ENCODE measurements around the gene CDHR5. TPM values are rescaled to one million over a fixed set of nuclear protein-coding genes. Genes with fewer than 3 reads are reported as not detected.

The CDHR5 gene
- total and polyA plus RNA-seq, 9 of the 15 experiments (the other 6 are each of a cell fraction or from before 2014, with no cell fraction given), result 0.16 TPM; not detected in 8

DNA sequence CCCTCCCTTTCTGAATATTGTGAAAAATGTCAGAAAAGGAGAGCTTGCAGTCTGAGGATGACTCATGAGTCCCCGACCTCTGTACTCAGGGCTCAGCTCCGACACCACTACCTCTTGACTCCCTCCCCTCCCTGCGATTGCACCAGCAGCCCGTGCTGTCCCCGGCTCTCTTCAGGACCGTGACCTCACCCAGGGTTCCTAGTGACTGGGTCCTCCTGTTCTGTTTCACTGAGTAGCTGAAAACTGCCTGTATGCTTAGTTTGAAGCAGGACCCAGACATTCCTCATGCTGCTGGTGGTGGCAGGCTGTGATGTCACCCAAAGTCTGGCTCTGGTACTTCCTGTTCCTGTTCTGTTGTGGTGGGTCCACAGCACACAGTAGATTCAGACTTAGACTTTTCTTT, 36.8 kb downstream of the CDHR5 start (continued):
- TF ChIP-seq, protein P1, sequence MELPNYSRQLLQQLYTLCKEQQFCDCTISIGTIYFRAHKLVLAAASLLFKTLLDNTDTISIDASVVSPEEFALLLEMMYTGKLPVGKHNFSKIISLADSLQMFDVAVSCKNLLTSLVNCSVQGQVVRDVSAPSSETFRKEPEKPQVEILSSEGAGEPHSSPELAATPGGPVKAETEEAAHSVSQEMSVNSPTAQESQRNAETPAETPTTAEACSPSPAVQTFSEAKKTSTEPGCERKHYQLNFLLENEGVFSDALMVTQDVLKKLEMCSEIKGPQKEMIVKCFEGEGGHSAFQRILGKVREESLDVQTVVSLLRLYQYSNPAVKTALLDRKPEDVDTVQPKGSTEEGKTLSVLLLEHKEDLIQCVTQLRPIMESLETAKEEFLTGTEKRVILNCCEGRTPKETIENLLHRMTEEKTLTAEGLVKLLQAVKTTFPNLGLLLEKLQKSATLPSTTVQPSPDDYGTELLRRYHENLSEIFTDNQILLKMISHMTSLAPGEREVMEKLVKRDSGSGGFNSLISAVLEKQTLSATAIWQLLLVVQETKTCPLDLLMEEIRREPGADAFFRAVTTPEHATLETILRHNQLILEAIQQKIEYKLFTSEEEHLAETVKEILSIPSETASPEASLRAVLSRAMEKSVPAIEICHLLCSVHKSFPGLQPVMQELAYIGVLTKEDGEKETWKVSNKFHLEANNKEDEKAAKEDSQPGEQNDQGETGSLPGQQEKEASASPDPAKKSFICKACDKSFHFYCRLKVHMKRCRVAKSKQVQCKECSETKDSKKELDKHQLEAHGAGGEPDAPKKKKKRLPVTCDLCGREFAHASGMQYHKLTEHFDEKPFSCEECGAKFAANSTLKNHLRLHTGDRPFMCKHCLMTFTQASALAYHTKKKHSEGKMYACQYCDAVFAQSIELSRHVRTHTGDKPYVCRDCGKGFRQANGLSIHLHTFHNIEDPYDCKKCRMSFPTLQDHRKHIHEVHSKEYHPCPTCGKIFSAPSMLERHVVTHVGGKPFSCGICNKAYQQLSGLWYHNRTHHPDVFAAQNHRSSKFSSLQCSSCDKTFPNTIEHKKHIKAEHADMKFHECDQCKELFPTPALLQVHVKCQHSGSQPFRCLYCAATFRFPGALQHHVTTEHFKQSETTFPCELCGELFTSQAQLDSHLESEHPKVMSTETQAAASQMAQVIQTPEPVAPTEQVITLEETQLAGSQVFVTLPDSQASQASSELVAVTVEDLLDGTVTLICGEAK (IDR thresholded peaks at IDR 0.05), result peak; percentile 54
- TF ChIP-seq, protein P1 (CRISPR knock-in tag; IDR thresholded peaks at IDR 0.05), result no peak
- TF ChIP-seq, protein P2, sequence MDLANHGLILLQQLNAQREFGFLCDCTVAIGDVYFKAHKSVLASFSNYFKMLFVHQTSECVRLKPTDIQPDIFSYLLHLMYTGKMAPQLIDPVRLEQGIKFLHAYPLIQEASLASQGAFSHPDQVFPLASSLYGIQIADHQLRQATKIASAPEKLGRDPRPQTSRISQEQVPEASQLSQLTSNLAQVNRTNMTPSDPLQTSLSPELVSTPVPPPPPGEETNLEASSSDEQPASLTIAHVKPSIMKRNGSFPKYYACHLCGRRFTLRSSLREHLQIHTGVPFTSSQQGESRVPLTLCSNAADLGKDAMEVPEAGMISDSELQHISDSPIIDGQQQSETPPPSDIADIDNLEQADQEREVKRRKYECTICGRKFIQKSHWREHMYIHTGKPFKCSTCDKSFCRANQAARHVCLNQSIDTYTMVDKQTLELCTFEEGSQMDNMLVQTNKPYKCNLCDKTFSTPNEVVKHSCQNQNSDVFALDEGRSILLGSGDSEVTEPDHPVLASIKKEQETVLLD (IDR thresholded peaks at IDR 0.05), result no peak
- no peak for TF ChIP-seq RB1 (IDR thresholded peaks at IDR 0.05; ENCODE audit: low read depth)
- peak; percentile 53; the same call in 1 of the 2 replicates for TF ChIP-seq SMARCA4 (IDR thresholded peaks at IDR 0.05)
- TF ChIP-seq MEIS2 (IDR thresholded peaks at IDR 0.05; ENCODE audit: partially characterized antibody), result peak; percentile 12
- TF ChIP-seq, protein P3, sequence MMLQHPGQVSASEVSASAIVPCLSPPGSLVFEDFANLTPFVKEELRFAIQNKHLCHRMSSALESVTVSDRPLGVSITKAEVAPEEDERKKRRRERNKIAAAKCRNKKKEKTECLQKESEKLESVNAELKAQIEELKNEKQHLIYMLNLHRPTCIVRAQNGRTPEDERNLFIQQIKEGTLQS (IDR thresholded peaks at IDR 0.05), result peak; percentile 95
- TF ChIP-seq, protein P3 (CRISPR knock-in tag; conservative IDR thresholded peaks at IDR 0.05), result no peak
- no peak for TF ChIP-seq WHSC1 (IDR thresholded peaks at IDR 0.05; ENCODE audit: low read length)
- no peak for TF ChIP-seq ILF3 (IDR thresholded peaks at IDR 0.05; ENCODE audit: borderline replicate concordance)
- peak; percentile 73; the same call in 1 of the 2 replicates for TF ChIP-seq JUN (IDR thresholded peaks at IDR 0.05; ENCODE audit: borderline replicate concordance, low read depth, low read length)
- TF ChIP-seq JUN (CRISPR knock-in tag; IDR thresholded peaks at IDR 0.05; ENCODE audit: borderline replicate concordance), result 0 out of 2 replicates have a peak, but pooled peaks have one; percentile 51
- TF ChIP-seq, protein P4, sequence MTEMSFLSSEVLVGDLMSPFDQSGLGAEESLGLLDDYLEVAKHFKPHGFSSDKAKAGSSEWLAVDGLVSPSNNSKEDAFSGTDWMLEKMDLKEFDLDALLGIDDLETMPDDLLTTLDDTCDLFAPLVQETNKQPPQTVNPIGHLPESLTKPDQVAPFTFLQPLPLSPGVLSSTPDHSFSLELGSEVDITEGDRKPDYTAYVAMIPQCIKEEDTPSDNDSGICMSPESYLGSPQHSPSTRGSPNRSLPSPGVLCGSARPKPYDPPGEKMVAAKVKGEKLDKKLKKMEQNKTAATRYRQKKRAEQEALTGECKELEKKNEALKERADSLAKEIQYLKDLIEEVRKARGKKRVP (CRISPR knock-in tag; IDR thresholded peaks at IDR 0.05), result no peak
